ENCODE results near the gene FAM9C. TPM values are rescaled to one million over a fixed set of nuclear protein-coding genes. Genes with fewer than 3 reads are reported as not detected.

The FAM9C gene
- total and polyA plus RNA-seq, 9 of the 15 experiments (the other 6 are each of a cell fraction or from before 2014, with no cell fraction given): not detected

DNA sequence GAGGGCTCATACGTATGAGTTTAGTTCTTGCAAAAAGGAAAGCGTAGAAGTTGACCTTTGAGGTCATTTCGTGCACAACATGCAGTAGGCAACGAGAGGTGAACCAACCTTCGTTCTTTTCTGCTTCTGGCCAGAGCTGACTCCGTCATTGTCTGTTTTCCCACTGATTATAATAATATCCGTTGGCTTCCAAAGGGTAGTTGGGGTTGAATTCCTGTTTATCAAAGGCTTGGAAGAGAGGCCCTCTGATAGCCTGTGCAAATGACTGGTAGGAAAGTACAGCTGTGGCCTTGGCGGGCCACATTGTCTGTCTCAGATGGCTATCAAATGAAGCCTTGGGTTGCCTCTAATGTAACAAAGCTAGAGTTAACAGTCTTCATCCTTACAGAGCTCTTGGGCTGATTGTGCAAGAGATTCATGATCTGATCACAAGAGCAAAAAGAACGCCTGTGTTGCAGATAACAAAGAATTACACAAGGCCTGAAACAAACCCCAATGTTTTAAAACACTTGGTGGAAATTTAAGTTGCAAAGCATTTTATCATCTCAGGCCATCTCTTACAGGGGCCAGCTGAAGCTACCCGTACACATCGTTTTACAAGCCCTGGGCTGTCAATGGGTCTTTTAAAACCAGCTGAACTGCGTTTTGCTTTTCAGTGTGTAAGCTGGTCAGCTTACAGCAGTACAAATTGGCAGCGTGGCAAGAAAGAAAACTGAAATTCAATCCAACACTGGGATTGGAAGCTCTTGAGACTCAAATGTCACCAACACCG lies 46.1 kb upstream of the FAM9C start (continued):
- TF ChIP-seq, protein P1, sequence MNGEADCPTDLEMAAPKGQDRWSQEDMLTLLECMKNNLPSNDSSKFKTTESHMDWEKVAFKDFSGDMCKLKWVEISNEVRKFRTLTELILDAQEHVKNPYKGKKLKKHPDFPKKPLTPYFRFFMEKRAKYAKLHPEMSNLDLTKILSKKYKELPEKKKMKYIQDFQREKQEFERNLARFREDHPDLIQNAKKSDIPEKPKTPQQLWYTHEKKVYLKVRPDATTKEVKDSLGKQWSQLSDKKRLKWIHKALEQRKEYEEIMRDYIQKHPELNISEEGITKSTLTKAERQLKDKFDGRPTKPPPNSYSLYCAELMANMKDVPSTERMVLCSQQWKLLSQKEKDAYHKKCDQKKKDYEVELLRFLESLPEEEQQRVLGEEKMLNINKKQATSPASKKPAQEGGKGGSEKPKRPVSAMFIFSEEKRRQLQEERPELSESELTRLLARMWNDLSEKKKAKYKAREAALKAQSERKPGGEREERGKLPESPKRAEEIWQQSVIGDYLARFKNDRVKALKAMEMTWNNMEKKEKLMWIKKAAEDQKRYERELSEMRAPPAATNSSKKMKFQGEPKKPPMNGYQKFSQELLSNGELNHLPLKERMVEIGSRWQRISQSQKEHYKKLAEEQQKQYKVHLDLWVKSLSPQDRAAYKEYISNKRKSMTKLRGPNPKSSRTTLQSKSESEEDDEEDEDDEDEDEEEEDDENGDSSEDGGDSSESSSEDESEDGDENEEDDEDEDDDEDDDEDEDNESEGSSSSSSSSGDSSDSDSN (IDR thresholded peaks at IDR 0.05; ENCODE audit: borderline replicate concordance in 1 of 2, low read depth in 2 of 2, low read length in 2 of 2): no peak
- TF ChIP-seq ZNF197 (CRISPR knock-in tag; IDR thresholded peaks at IDR 0.05; ENCODE audit: low read depth) (0 out of 2 replicates have a peak, but pooled peaks have one; percentile 40), CEBPG (CRISPR knock-in tag; IDR thresholded peaks at IDR 0.05) (peak; percentile 52; the same call in 1 of the 2 replicates), CEBPG (tag; conservative IDR thresholded peaks at IDR 0.05 in 1 of 2, IDR thresholded peaks at IDR 0.05 in 1 of 2) (peak; percentile 93 to 96), ASH1L (IDR thresholded peaks at IDR 0.05; ENCODE audit: borderline replicate concordance, low read depth, partially characterized antibody) (no peak), KLF6 (CRISPR knock-in tag; IDR thresholded peaks at IDR 0.05; ENCODE audit: borderline replicate concordance) (no peak), SMAD4 (CRISPR knock-in tag; conservative IDR thresholded peaks at IDR 0.05) (peak; percentile 53; the same call in 1 of the 2 replicates), JUND (IDR thresholded peaks at IDR 0.05; ENCODE audit: borderline replicate concordance, low read depth, low read length) (0 out of 2 replicates have a peak, but pooled peaks have one; percentile 26), JUND (tag; IDR thresholded peaks at IDR 0.05; ENCODE audit: borderline replicate concordance, low read depth, low read length) (peak; percentile 45; the same call in 2 of the 3 replicates)
- TF ChIP-seq, protein P2, sequence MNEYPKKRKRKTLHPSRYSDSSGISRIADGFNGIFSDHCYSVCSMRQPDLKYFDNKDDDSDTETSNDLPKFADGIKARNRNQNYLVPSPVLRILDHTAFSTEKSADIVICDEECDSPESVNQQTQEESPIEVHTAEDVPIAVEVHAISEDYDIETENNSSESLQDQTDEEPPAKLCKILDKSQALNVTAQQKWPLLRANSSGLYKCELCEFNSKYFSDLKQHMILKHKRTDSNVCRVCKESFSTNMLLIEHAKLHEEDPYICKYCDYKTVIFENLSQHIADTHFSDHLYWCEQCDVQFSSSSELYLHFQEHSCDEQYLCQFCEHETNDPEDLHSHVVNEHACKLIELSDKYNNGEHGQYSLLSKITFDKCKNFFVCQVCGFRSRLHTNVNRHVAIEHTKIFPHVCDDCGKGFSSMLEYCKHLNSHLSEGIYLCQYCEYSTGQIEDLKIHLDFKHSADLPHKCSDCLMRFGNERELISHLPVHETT (CRISPR knock-in tag; conservative IDR thresholded peaks at IDR 0.05 in 1 of 2, IDR thresholded peaks at IDR 0.05 in 1 of 2): 0 out of 4 replicates have a peak, but pooled peaks of 1 of the 2 experiments have one; percentile 50
- TF ChIP-seq, protein P3, sequence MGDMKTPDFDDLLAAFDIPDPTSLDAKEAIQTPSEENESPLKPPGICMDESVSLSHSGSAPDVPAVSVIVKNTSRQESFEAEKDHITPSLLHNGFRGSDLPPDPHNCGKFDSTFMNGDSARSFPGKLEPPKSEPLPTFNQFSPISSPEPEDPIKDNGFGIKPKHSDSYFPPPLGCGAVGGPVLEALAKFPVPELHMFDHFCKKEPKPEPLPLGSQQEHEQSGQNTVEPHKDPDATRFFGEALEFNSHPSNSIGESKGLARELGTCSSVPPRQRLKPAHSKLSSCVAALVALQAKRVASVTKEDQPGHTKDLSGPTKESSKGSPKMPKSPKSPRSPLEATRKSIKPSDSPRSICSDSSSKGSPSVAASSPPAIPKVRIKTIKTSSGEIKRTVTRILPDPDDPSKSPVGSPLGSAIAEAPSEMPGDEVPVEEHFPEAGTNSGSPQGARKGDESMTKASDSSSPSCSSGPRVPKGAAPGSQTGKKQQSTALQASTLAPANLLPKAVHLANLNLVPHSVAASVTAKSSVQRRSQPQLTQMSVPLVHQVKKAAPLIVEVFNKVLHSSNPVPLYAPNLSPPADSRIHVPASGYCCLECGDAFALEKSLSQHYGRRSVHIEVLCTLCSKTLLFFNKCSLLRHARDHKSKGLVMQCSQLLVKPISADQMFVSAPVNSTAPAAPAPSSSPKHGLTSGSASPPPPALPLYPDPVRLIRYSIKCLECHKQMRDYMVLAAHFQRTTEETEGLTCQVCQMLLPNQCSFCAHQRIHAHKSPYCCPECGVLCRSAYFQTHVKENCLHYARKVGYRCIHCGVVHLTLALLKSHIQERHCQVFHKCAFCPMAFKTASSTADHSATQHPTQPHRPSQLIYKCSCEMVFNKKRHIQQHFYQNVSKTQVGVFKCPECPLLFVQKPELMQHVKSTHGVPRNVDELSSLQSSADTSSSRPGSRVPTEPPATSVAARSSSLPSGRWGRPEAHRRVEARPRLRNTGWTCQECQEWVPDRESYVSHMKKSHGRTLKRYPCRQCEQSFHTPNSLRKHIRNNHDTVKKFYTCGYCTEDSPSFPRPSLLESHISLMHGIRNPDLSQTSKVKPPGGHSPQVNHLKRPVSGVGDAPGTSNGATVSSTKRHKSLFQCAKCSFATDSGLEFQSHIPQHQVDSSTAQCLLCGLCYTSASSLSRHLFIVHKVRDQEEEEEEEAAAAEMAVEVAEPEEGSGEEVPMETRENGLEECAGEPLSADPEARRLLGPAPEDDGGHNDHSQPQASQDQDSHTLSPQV (IDR thresholded peaks at IDR 0.05): peak; percentile 47; the same call in 1 of the 2 replicates
- TF ChIP-seq, protein P4, sequence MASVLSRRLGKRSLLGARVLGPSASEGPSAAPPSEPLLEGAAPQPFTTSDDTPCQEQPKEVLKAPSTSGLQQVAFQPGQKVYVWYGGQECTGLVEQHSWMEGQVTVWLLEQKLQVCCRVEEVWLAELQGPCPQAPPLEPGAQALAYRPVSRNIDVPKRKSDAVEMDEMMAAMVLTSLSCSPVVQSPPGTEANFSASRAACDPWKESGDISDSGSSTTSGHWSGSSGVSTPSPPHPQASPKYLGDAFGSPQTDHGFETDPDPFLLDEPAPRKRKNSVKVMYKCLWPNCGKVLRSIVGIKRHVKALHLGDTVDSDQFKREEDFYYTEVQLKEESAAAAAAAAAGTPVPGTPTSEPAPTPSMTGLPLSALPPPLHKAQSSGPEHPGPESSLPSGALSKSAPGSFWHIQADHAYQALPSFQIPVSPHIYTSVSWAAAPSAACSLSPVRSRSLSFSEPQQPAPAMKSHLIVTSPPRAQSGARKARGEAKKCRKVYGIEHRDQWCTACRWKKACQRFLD (CRISPR knock-in tag; IDR thresholded peaks at IDR 0.05): peak; percentile 66
- TF ChIP-seq, protein P5, sequence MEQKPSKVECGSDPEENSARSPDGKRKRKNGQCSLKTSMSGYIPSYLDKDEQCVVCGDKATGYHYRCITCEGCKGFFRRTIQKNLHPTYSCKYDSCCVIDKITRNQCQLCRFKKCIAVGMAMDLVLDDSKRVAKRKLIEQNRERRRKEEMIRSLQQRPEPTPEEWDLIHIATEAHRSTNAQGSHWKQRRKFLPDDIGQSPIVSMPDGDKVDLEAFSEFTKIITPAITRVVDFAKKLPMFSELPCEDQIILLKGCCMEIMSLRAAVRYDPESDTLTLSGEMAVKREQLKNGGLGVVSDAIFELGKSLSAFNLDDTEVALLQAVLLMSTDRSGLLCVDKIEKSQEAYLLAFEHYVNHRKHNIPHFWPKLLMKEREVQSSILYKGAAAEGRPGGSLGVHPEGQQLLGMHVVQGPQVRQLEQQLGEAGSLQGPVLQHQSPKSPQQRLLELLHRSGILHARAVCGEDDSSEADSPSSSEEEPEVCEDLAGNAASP (IDR thresholded peaks at IDR 0.05): no peak
